Common myeloid progenitor, CD34-positive (primary cell): Measurements from ENCODE around the gene NUB1.
A peak's percentile ranks its signal among the peaks of the same experiment; 100 is the strongest.

Experiments
- CTCF ChIA-PET: fragments of 350-600 bp; sonication (Branson Sonifier 250); formaldehyde crosslinking; loops from one replicate; lab custom pipeline; 2021; ENCODE audit warnings: antibody characterized with exemption; lab: Charles Lee
- POLR2A ChIA-PET: fragments of 350-600 bp; sonication (Branson Sonifier 250); formaldehyde crosslinking; loops from one replicate; lab custom pipeline; 2021; ENCODE audit warnings: antibody characterized with exemption; lab: Charles Lee
- DNase-seq, 3 donors: peaks; one replicate each; pipeline versions ENCODE4 v3.0.0 to v3.0.0-alpha.2; 2013
- H3K27ac ChIP-seq, 2 experiments: 1 replicate in 1 of 2; 2 replicates in 1 of 2; pipeline ENCODE4 v1.7.0; 2013; ENCODE audit warnings: inconsistent platforms in 2 of 2, low read length in 2 of 2, mild to moderate bottlenecking in 2 of 2, low read depth in 1 of 2, moderate library complexity in 1 of 2; ENCODE audit not compliant: severe bottlenecking in 2 of 2, insufficient read depth in 1 of 2, poor library complexity in 1 of 2
- H3K27me3 ChIP-seq, 5 experiments: replicated peaks in 2 of 5; 1 replicate in 3 of 5; 2 replicates in 2 of 5; pipeline versions ENCODE4 v1.6.1 to v1.7.0; 2013; ENCODE audit warnings: low read length in 4 of 5, mild to moderate bottlenecking in 2 of 5, moderate library complexity in 2 of 5, inconsistent platforms in 1 of 5; ENCODE audit not compliant: insufficient read depth in 5 of 5, control insufficient read depth in 4 of 5
- H3K36me3 ChIP-seq, 4 experiments: 1 replicate in 2 of 4; 2 replicates in 2 of 4; pipeline versions ENCODE4 v1.6.1 to v1.7.0; 2013; ENCODE audit warnings: low read length in 3 of 4, control low read depth in 1 of 4, mild to moderate bottlenecking in 1 of 4; ENCODE audit not compliant: control insufficient read depth in 4 of 4, insufficient read depth in 4 of 4
- H3K4me1 ChIP-seq, 4 experiments: 1 replicate in 3 of 4; 2 replicates in 1 of 4; pipeline versions ENCODE4 v1.6.1 to v1.7.1; 2013; ENCODE audit warnings: low read length in 3 of 4, mild to moderate bottlenecking in 3 of 4, control low read depth in 1 of 4, inconsistent platforms in 1 of 4, moderate library complexity in 1 of 4; ENCODE audit not compliant: control insufficient read depth in 4 of 4, insufficient read depth in 4 of 4; ENCODE audit errors: control extremely low read depth in 1 of 4
- H3K4me3 ChIP-seq, 7 experiments: 1 replicate in 4 of 7; 2 replicates in 3 of 7; pipeline versions ENCODE4 v1.5.1 to v1.7.0; 2013; ENCODE audit warnings: mild to moderate bottlenecking in 7 of 7, low read length in 6 of 7, moderate library complexity in 6 of 7, inconsistent platforms in 2 of 7, low read depth in 2 of 7, control low read depth in 1 of 7; ENCODE audit not compliant: insufficient read depth in 4 of 7, control insufficient read depth in 1 of 7; ENCODE audit errors: extremely low read depth in 1 of 7
- H3K9me3 ChIP-seq, 5 experiments: 1 replicate in 4 of 5; 2 replicates in 1 of 5; pipeline versions ENCODE4 v1.6.1 to v1.7.1; 2013; ENCODE audit warnings: low read length in 4 of 5, mild to moderate bottlenecking in 2 of 5, inconsistent platforms in 1 of 5, low read depth in 1 of 5, moderate library complexity in 1 of 5; ENCODE audit not compliant: control insufficient read depth in 4 of 5, insufficient read depth in 2 of 5; ENCODE audit errors: control extremely low read depth in 1 of 5
- WGBS: methylation state at CpG from one replicate; pipeline ENCODE4 v1.1.5; 2013; ENCODE audit not compliant: insufficient coverage; 5-methylcytosine and 5-hydroxymethylcytosine counted together

NUB1 gene

GRCh38 chr7:151330661-151331060 lies 11.0 kb upstream of the NUB1 start:
- POLR2A ChIA-PET, result no interaction called here
- H3K9me3 ChIP-seq, result peaks cover 0 to 2% (median 0%) of the 10 kb centered on the region in 5 experiments
- H3K4me3 ChIP-seq, result no peak overlapping the region
- no peak overlapping the region for H3K27ac ChIP-seq
- WGBS, result 67% methylated on average over 1 of the region's 3 CpGs
- H3K36me3 ChIP-seq, result no peaks in the 10 kb centered on the region
- H3K27me3 ChIP-seq, result no peaks in the 10 kb centered on the region
- no peak for DNase-seq
- CTCF ChIA-PET, result interaction anchor here (0.6 to 2.0 kb wide), 7 partner anchors 9 to 461 kb away, joined by 3 to 6 read pairs (median 3); partner anchors contain the start of gene NUB1
- H3K4me1 ChIP-seq, result no peaks in the 10 kb centered on the region

- 33% methylated on average over 1 of the region's 1 CpG for WGBS
- no peaks in the 10 kb centered on the region for H3K27me3 ChIP-seq
- CTCF ChIA-PET, result interaction anchor here (1.0 to 3.3 kb wide), 9 partner anchors 9 to 114 kb away, joined by 3 to 15 read pairs (median 4); no protein-coding TSS in a partner anchor
These were observed 7.0 kb upstream of the NUB1 start for GRCh38 chr7:151334628-151335027.

GRCh38 chr7:151336027-151336708 lies 5.4 kb upstream of the NUB1 start:
- no peak overlapping the region for H3K27ac ChIP-seq
- H3K4me1 ChIP-seq, result peaks cover 0 to 7% (median 3%) of the 10 kb centered on the region in 4 experiments
- ChIA-PET CTCF (interaction anchor here (1.3 to 3.3 kb wide), 3 partner anchors 8 to 21 kb away, joined by 3 to 15 read pairs (median 3); no protein-coding TSS in a partner anchor), POLR2A (no interaction called here)
- no peak overlapping the region for H3K4me3 ChIP-seq
- no peaks in the 10 kb centered on the region for H3K27me3 ChIP-seq
- no peaks in the 10 kb centered on the region for H3K9me3 ChIP-seq
- 93% methylated on average over 11 of the region's 12 CpGs for WGBS
- H3K36me3 ChIP-seq, result no peaks in the 10 kb centered on the region
- no peak for DNase-seq

More at GRCh38 chr7:151334628-151335027, 7.0 kb upstream of the NUB1 start:
- no peak for DNase-seq
- POLR2A ChIA-PET, result no interaction called here
- H3K9me3 ChIP-seq, result no peaks in the 10 kb centered on the region
- H3K4me3 ChIP-seq, result no peak overlapping the region
- H3K36me3 ChIP-seq, result no peaks in the 10 kb centered on the region
- H3K4me1 ChIP-seq, result peaks cover 0 to 2% (median 0%) of the 10 kb centered on the region in 4 experiments
- no peak overlapping the region for H3K27ac ChIP-seq

GRCh38 chr7:151337346-151337745 lies 4.3 kb upstream of the NUB1 start:
- POLR2A ChIA-PET, result no interaction called here
- H3K36me3 ChIP-seq, result no peaks in the 10 kb centered on the region
- CTCF ChIA-PET, result interaction anchor here (1.3 kb wide), 1 partner anchor 14 kb away, joined by 3 read pairs; no protein-coding TSS in a partner anchor
- H3K4me3 ChIP-seq, result no peak overlapping the region
- H3K4me1 ChIP-seq, result peaks cover 0 to 9% (median 3%) of the 10 kb centered on the region in 4 experiments
- H3K27me3 ChIP-seq, result no peaks in the 10 kb centered on the region
- DNase-seq, result no peak
- 100% methylated on average over 1 of the region's 2 CpGs for WGBS
- H3K9me3 ChIP-seq, result no peaks in the 10 kb centered on the region
- H3K27ac ChIP-seq, result no peak overlapping the region

- no peak for DNase-seq
- Histone ChIP-seq H3K27ac (no peak overlapping the region), H3K27me3 (no peaks in the 10 kb centered on the region), H3K36me3 (no peaks in the 10 kb centered on the region), H3K4me3 (no peak overlapping the region), H3K4me1 (peaks cover 10 to 18% (median 12%) of the 10 kb centered on the region in 4 experiments), H3K9me3 (no peaks in the 10 kb centered on the region)
- ChIA-PET POLR2A (no interaction called here), CTCF (interaction anchor here (1.4 to 3.6 kb wide), 2 partner anchors 12 to 28 kb away, joined by 3 to 20 read pairs; no protein-coding TSS in a partner anchor)
- 100% methylated on average over 2 of the region's 3 CpGs for WGBS
These were observed 2.8 kb upstream of the NUB1 start for GRCh38 chr7:151338809-151339208.

GRCh38 chr7:151339651-151340382 lies 1.8 kb upstream of the NUB1 start:
- H3K36me3 ChIP-seq, result peaks cover 0 to 4% (median 1%) of the 10 kb centered on the region in 4 experiments
- H3K27me3 ChIP-seq, result no peaks in the 10 kb centered on the region
- POLR2A ChIA-PET, result no interaction called here
- CTCF ChIA-PET, result interaction anchor here (1.1 to 3.6 kb wide), 4 partner anchors 11 to 29 kb away, joined by 3 to 20 read pairs (median 6); no protein-coding TSS in a partner anchor
- no peak overlapping the region for H3K27ac ChIP-seq
- peaks cover 10 to 18% (median 12%) of the 10 kb centered on the region in 4 experiments for H3K4me1 ChIP-seq
- no peaks in the 10 kb centered on the region for H3K9me3 ChIP-seq
- 75% methylated on average over 6 of the region's 7 CpGs for WGBS
- peak in 2 of 3 donors; percentile 44 to 50 for DNase-seq
- H3K4me3 ChIP-seq, result peak overlapping the region in 1 of 7 experiments; percentile 20
